OCI-LY1 (cell line): ENCODE measurements around the gene SLC35D2.

ENCODE experiments used
- H2AFZ ChIP-seq: fragments of 200-600 bp; sonication (generic), shearing (Covaris generic); 2 replicates; pipeline ENCODE4 v1.6.0; 2014; ENCODE audit warnings: antibody characterized with exemption, mild to moderate bottlenecking, low read length
- H3F3A ChIP-seq: fragments of 200-600 bp; sonication (generic), shearing (Covaris generic); 2 replicates; pipeline ENCODE4 v1.6.0; 2014; ENCODE audit warnings: mild to moderate bottlenecking, antibody characterized with exemption, low read length, moderate library complexity; ENCODE audit not compliant: insufficient read depth
- H3K27ac ChIP-seq: fragments of 200-600 bp; sonication (generic); 2 replicates; pipeline ENCODE4 v1.5.1; 2014; ENCODE audit warnings: low read length, mixed run types, mild to moderate bottlenecking, low read depth; ENCODE audit not compliant: poor library complexity, severe bottlenecking
- H3K27me3 ChIP-seq: fragments of 200-600 bp; sonication (generic); 2 replicates; pipeline ENCODE4 v1.6.0; 2014; ENCODE audit warnings: antibody characterized with exemption, mild to moderate bottlenecking, low read length, moderate library complexity; ENCODE audit not compliant: insufficient read depth
- H3K36me3 ChIP-seq: fragments of 200-600 bp; sonication (generic); 2 replicates; pipeline ENCODE4 v1.6.1; 2014; ENCODE audit warnings: mild to moderate bottlenecking, antibody characterized with exemption, low read length, moderate library complexity, mixed read lengths; ENCODE audit not compliant: insufficient read depth
- H3K4me1 ChIP-seq: fragments of 200-600 bp; sonication (generic); 2 replicates; pipeline ENCODE4 v1.5.1; 2014; ENCODE audit warnings: mild to moderate bottlenecking, low read length, moderate library complexity; ENCODE audit not compliant: insufficient read depth, severe bottlenecking
- H3K4me2 ChIP-seq: fragments of 200-600 bp; sonication (generic), shearing (Covaris generic); 2 replicates; pipeline ENCODE4 v1.6.1; 2014; ENCODE audit warnings: low read length
- H3K4me3 ChIP-seq: fragments of 200-600 bp; sonication (generic); 2 replicates; pipeline ENCODE4 v1.5.1; 2014; ENCODE audit warnings: low read length, low read depth, mild to moderate bottlenecking, mixed read lengths; ENCODE audit not compliant: poor library complexity, severe bottlenecking
- H3K79me2 ChIP-seq: fragments of 200-600 bp; shearing (Covaris generic); 2 replicates; pipeline ENCODE4 v1.6.1; 2016; ENCODE audit warnings: mixed run types, low read length, mixed read lengths; ENCODE audit not compliant: insufficient read depth
- H3K9ac ChIP-seq: fragments of 200-600 bp; sonication (generic), shearing (Covaris generic); 2 replicates; pipeline ENCODE4 v1.6.1; 2014; ENCODE audit warnings: mild to moderate bottlenecking, low read length, mixed read lengths
- H3K9me2 ChIP-seq: fragments of 200-600 bp; sonication (generic), shearing (Covaris generic); 2 replicates; pipeline ENCODE4 v1.6.1; 2014; ENCODE audit warnings: low read depth, mild to moderate bottlenecking, low read length, mixed read lengths
- H3K9me3 ChIP-seq: fragments of 200-600 bp; shearing (Covaris generic); 2 replicates; pipeline ENCODE4 v1.6.1; 2014; ENCODE audit warnings: low read length, mixed read lengths
- H4K20me1 ChIP-seq: fragments of 200-600 bp; sonication (generic), shearing (Covaris generic); 2 replicates; pipeline ENCODE4 v1.6.0; 2016; ENCODE audit warnings: mild to moderate bottlenecking, low read length; ENCODE audit not compliant: insufficient read depth
- EZH2 ChIP-seq: fragments of 200-600 bp; sonication (generic), shearing (Covaris generic); IDR thresholded peaks from 2 replicates; pipeline ENCODE4 v1.8.0; 2017; ENCODE audit warnings: borderline replicate concordance, mixed run types, mild to moderate bottlenecking, antibody characterized with exemption, low read length, moderate library complexity, mixed read lengths
- TF ChIP-seq, protein P1 (sequence below): fragments of 200-600 bp; sonication (generic), shearing (Covaris generic); IDR thresholded peaks from 2 replicates; pipeline ENCODE4 v1.5.1; 2017; ENCODE audit warnings: mild to moderate bottlenecking, antibody characterized with exemption, low read length, moderate library complexity, mixed read lengths

The SLC35D2 gene

GRCh38 chr9:96304230-96304629 lies 79.3 kb downstream of the SLC35D2 start:
- TF ChIP-seq EZH2 = no peak
- TF ChIP-seq, protein P1, sequence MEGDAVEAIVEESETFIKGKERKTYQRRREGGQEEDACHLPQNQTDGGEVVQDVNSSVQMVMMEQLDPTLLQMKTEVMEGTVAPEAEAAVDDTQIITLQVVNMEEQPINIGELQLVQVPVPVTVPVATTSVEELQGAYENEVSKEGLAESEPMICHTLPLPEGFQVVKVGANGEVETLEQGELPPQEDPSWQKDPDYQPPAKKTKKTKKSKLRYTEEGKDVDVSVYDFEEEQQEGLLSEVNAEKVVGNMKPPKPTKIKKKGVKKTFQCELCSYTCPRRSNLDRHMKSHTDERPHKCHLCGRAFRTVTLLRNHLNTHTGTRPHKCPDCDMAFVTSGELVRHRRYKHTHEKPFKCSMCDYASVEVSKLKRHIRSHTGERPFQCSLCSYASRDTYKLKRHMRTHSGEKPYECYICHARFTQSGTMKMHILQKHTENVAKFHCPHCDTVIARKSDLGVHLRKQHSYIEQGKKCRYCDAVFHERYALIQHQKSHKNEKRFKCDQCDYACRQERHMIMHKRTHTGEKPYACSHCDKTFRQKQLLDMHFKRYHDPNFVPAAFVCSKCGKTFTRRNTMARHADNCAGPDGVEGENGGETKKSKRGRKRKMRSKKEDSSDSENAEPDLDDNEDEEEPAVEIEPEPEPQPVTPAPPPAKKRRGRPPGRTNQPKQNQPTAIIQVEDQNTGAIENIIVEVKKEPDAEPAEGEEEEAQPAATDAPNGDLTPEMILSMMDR = no peak
- no peak overlapping the region for H3K4me3 ChIP-seq

DNA sequence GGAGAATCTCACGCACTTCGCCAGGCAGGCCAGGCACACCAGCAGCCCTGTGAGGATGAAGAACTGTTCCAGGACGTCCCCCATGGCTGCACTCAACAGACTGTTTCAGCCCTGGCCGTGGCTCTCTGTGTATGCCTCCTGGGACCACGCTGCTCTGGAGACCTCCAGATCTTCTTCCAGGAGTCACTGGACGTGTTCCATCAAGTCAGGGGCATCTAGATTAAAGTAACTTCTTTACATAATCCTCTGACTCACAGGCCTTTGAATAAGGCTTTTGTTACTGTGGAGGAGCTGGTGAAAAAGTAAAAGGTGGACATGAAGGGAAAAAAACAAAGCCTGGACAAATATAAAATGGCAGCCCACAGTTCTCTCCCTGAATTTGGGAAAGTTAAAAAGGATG lies 81.5 kb downstream of the SLC35D2 start, which contains the start of gene HSD17B3:
Gene HSD17B3, minus strand, starts transcription at position 156 of the 400 bp plus-strand sequence. Its CDS starts 72 bp downstream, at position 84.
- H3K9ac ChIP-seq = no peak within 1 kb of the TSS

More at GRCh38 chr9:96304230-96304629, 79.3 kb downstream of the SLC35D2 start:
- Histone ChIP-seq H3K9ac (no peak overlapping the region), H3K79me2 (no peaks in the 10 kb centered on the region), H3K4me1 (no peaks in the 10 kb centered on the region), H3K4me2 (no peak overlapping the region), H3K27ac (no peak overlapping the region), H3K36me3 (no peaks in the 10 kb centered on the region), H2AFZ (no peak overlapping the region), H4K20me1 (no peaks in the 10 kb centered on the region), H3F3A (no peaks in the 10 kb centered on the region), H3K9me2 (no peaks in the 10 kb centered on the region), H3K9me3 (no peaks in the 10 kb centered on the region), H3K27me3 (0 out of 2 replicates have a peak, but pooled peaks cover 2% of the 10 kb centered on the region)

DNA sequence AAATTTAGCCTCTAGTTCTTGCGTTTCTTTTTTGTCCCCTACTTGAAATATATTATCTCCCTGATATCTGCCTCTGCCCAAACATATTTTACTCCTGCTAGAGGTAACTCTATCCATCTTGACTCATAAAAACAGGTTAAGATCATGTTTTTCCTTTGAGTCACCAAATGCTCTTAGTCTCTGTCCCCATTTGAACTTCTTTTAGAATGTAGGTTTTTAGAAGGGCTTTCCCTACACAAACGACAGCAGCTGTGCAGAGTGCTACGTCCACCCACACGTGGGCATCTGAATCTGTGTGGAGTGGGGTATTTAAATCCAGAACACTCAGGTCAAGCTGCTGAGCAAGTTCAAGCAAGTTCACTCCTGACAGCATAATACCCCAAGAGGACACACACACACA lies 83.7 kb downstream of the SLC35D2 start:
- Histone ChIP-seq H3K27me3 (no peaks in the 10 kb centered on the region), H4K20me1 (no peaks in the 10 kb centered on the region), H3K27ac (no peak overlapping the region), H2AFZ (no peak overlapping the region), H3K4me2 (no peak overlapping the region), H3K9me3 (no peaks in the 10 kb centered on the region), H3K36me3 (no peaks in the 10 kb centered on the region), H3K79me2 (no peaks in the 10 kb centered on the region), H3K4me3 (no peak overlapping the region), H3K4me1 (no peaks in the 10 kb centered on the region), H3K9ac (no peak overlapping the region), H3F3A (no peaks in the 10 kb centered on the region), H3K9me2 (no peaks in the 10 kb centered on the region)
- TF ChIP-seq EZH2 = no peak
- TF ChIP-seq, protein P1 = no peak

More for the DNA sequence above, 81.5 kb downstream of the SLC35D2 start, which contains the start of gene HSD17B3:
- Histone ChIP-seq H3K4me1 (no peaks in the 10 kb centered on the region), H4K20me1 (no peaks in the 10 kb centered on the region), H3F3A (no peaks in the 10 kb centered on the region), H3K27ac (no peak within 1 kb of the TSS), H3K9me2 (no peaks in the 10 kb centered on the region), H3K36me3 (no peaks in the 10 kb centered on the region), H3K79me2 (no peaks in the 10 kb centered on the region), H2AFZ (no peak within 1 kb of the TSS), H3K4me2 (no peak within 1 kb of the TSS), H3K27me3 (no peaks in the 10 kb centered on the region), H3K9me3 (no peaks in the 10 kb centered on the region), H3K4me3 (no peak within 1 kb of the TSS)
- TF ChIP-seq EZH2 = no peak
- TF ChIP-seq, protein P1 = no peak
